Superior temporal gyrus (tissue), 1 donor: ENCODE results near the gene CST5.
"Not testable (repeated sequence)": the region's sequence is repeated elsewhere in the genome, so short reads cannot be mapped to it uniquely, and the experiment has no call there.

Experiments
- DNase-seq: peaks from one replicate; pipeline ENCODE4 v3.0.0-alpha.2; 2016; ENCODE audit errors: extremely low spot score

The CST5 gene

DNA sequence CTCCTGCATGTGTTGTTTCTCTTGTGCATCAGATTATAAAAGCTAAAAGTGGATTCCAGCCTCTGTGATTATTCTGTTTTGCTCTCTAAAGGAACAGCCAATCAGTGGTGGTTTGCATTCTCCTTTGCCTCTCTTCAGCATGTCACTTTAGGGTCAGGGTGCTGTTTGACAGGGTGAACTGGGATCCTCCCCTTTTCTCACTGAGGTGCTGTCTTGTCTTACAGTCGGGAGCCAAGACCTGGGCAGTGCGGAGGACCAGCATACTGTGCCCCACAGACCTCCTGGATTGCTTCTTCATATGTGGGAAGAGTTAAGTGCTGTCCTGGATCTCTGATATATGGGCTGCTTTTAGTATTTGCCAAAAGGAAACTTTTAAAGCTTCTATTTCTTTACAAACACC, 37.9 kb downstream of the CST5 start:
- no peak for DNase-seq

DNA sequence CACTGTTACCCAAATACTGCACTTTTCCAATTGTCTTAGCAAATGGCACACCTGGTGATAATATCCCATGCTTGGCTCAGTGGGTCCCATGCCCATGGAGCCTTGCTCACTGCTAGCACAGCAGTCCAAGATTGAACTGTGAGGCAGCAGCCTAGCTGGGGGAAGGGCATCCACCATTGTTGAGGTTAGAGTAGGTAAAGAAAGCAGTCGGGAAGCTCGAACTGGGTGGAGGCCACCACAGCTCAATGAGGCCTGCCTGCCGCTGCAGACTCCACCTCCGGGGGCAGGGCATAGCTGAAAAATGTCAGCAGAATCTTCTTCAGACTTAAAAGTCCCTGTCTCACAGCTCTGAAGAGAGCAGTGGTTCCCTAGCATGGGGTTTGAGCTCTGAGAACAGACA, 43.8 kb downstream of the CST5 start:
- DNase-seq: no peak

DNA sequence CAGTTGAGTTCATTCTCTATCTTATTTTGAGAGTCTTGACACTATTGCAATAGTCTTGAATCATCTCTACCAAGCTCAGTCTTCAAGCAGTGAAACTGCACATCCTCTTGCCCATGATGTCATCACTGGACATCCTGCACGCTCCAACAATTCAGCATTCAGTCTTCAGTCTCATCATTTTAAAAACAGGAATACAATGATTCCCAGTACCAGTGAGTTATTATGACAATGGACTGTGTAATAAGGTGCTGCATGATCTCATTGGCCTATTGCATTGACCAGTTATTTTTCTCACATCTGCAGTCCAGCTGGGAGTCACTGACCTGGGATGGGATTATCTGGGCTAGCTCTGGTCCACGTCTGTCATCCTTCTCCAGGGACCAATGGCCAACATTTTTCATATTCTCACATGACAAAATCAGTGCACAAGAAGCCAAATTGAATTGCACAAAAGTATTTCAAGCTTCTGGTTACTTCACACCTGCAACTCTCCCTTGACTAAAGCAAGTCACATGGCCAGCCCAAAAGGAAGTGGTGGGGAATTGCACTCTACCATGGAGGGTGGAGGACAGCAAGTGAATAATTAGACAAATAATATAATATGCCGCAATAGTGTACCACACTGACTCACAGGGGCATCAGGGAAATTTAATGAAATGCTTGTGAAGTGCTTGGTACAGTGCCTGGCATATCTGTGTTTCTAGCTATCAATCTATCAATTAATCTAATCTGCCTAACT, 46.6 kb downstream of the CST5 start:
- no peak for DNase-seq

DNA sequence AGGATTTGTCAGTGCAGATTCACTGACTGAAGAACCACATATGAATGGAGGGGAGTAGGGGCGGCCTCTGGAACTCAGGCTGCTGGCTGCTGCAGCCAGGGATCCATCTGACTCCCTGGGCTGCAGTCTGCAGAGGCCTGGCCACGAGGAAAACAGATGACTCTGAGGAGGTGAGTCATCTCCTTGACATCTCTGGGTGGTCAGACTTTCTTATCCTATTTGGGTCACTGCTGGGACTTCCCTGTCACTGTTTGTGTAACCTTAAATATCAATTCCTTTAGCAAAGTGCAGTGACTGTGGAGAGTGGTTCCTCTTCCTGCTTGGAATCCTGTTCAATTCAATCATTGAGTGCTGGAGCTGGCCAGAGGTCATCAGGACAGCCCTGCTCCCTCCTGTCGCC, 47.6 kb downstream of the CST5 start:
- DNase-seq: not testable (repeated sequence)

DNA sequence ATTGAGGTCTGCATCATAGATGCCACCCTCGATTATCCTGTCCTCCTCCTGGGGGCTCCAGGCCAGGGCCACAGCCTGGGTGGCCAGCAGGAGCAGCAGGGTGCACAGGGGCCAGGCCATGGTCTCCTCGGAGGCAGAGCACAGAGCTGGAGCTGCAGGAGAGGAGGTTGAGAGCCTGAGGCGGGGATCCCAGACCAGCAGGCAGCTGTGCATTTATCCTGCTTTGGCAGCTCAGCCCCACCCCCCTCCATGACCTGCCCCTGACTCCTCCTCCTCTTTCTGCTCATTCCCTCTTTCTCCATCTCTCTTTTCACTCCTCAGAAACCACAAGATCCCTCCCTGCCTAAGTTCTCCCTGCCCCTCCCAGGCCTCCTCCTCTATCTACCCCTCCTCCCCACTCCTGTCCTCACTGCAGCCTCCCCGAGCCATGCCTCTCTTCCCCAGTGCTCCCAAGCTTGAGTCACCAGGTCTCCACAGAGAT, 53.0 kb downstream of the CST5 start, which contains the start of gene CST2:
TSS of gene CST2 (minus strand) at position 189 of the 481 bp plus-strand sequence. CDS start at position 120, 69 bp downstream.
- DNase-seq: no peak
